Ectodermal cell (in vitro differentiated cells): ENCODE measurements around the gene CNKSR2.

Experiments
- H3K27ac ChIP-seq: 2 replicates; pipeline ENCODE4 v1.7.0; 2013; ENCODE audit warnings: mild to moderate bottlenecking, low read depth, low read length; ENCODE audit not compliant: insufficient read depth, poor library complexity, severe bottlenecking
- H3K27me3 ChIP-seq: 2 replicates; pipeline ENCODE4 v1.7.0; 2013; ENCODE audit warnings: mild to moderate bottlenecking, low read length; ENCODE audit not compliant: insufficient read depth, control insufficient read depth, poor library complexity, severe bottlenecking
- H3K36me3 ChIP-seq: one replicate; pipeline ENCODE4 v1.7.0; 2013; ENCODE audit warnings: low read length; ENCODE audit not compliant: control insufficient read depth, insufficient read depth
- H3K4me1 ChIP-seq: one replicate; pipeline ENCODE4 v1.7.0; 2013; ENCODE audit warnings: low read length; ENCODE audit not compliant: control insufficient read depth, insufficient read depth
- H3K4me3 ChIP-seq: 2 replicates; pipeline ENCODE4 v1.7.0; 2013; ENCODE audit warnings: low read depth, low read length, control low read depth; ENCODE audit not compliant: insufficient read depth
- H3K9me3 ChIP-seq: 2 replicates; pipeline ENCODE4 v1.7.0; 2013; ENCODE audit warnings: mild to moderate bottlenecking, low read length, moderate library complexity; ENCODE audit not compliant: control insufficient read depth
- WGBS, 2 experiments: methylation state at CpG; one replicate each; pipeline ENCODE4 v1.1.7; 2013; ENCODE audit warnings: missing lambda C conversion rate in 2 of 2; 5-methylcytosine and 5-hydroxymethylcytosine counted together

The CNKSR2 gene

GRCh38 chrX:21638311-21638710 lies 264.1 kb downstream of the CNKSR2 start:
- Histone ChIP-seq H3K4me3 (no peak overlapping the region), H3K27me3 (no peaks in the 10 kb centered on the region), H3K27ac (no peak overlapping the region), H3K36me3 (no peaks in the 10 kb centered on the region), H3K9me3 (no peaks in the 10 kb centered on the region), H3K4me1 (no peaks in the 10 kb centered on the region)
- WGBS, 2 experiments = no CpG with 5 or more reads among the region's 2 CpGs

- H3K4me1 ChIP-seq = no peaks in the 10 kb centered on the region
- WGBS, 2 experiments = 91 to 96% methylated on average over 2 to 3 of the region's 3 CpGs
- no peak overlapping the region for H3K27ac ChIP-seq
- no peaks in the 10 kb centered on the region for H3K9me3 ChIP-seq
- no peak overlapping the region for H3K4me3 ChIP-seq
- H3K27me3 ChIP-seq = no peaks in the 10 kb centered on the region
- no peaks in the 10 kb centered on the region for H3K36me3 ChIP-seq
Measured at GRCh38 chrX:21639775-21640174, 265.6 kb downstream of the CNKSR2 start.

- no peak overlapping the region for H3K27ac ChIP-seq
- no peak overlapping the region for H3K4me3 ChIP-seq
- H3K36me3 ChIP-seq = no peaks in the 10 kb centered on the region
- H3K9me3 ChIP-seq = no peaks in the 10 kb centered on the region
- H3K4me1 ChIP-seq = no peaks in the 10 kb centered on the region
- no peaks in the 10 kb centered on the region for H3K27me3 ChIP-seq
Measured at GRCh38 chrX:21645431-21645830, 271.2 kb downstream of the CNKSR2 start.

- Histone ChIP-seq H3K27me3 (no peaks in the 10 kb centered on the region), H3K4me3 (no peak overlapping the region), H3K27ac (no peak overlapping the region), H3K36me3 (no peaks in the 10 kb centered on the region), H3K4me1 (no peaks in the 10 kb centered on the region), H3K9me3 (no peaks in the 10 kb centered on the region)
- 100% methylated on average over 1 to 2 of the region's 3 CpGs for WGBS, 2 experiments
Measured at GRCh38 chrX:21645886-21646285, 271.7 kb downstream of the CNKSR2 start.

- no peak overlapping the region for H3K27ac ChIP-seq
- WGBS, 2 experiments = 96 to 97% methylated on average over 76 of the region's 76 CpGs
- no peaks in the 10 kb centered on the region for H3K36me3 ChIP-seq
- no peaks in the 10 kb centered on the region for H3K27me3 ChIP-seq
- H3K9me3 ChIP-seq = no peaks in the 10 kb centered on the region
- no peaks in the 10 kb centered on the region for H3K4me1 ChIP-seq
- no peak overlapping the region for H3K4me3 ChIP-seq
Measured at GRCh38 chrX:21655901-21656586, 281.8 kb downstream of the CNKSR2 start.

- H3K36me3 ChIP-seq = no peaks in the 10 kb centered on the region
- H3K4me1 ChIP-seq = no peaks in the 10 kb centered on the region
- H3K9me3 ChIP-seq = no peaks in the 10 kb centered on the region
- no peak overlapping the region for H3K27ac ChIP-seq
- WGBS, 2 experiments = 97% methylated on average over 60 to 61 of the region's 61 CpGs
- no peak overlapping the region for H3K4me3 ChIP-seq
- H3K27me3 ChIP-seq = no peaks in the 10 kb centered on the region
Measured at GRCh38 chrX:21656587-21657317, 282.5 kb downstream of the CNKSR2 start.

- Histone ChIP-seq H3K9me3 (no peaks in the 10 kb centered on the region), H3K4me3 (no peak overlapping the region)
- WGBS, 2 experiments = 93 to 95% methylated on average over 57 of the region's 57 CpGs
Measured at GRCh38 chrX:21657318-21658151, 283.3 kb downstream of the CNKSR2 start.

GRCh38 chrX:21658152-21658737 lies 284.0 kb downstream of the CNKSR2 start, which contains the start of gene KLHL34:
TSS of gene KLHL34 (minus strand) at chrX:21658330. CDS start at chrX:21657788, 542 bp downstream.
- no peak within 1 kb of the TSS for H3K27ac ChIP-seq
- H3K27me3 ChIP-seq = no peaks in the 10 kb centered on the region
- H3K36me3 ChIP-seq = no peaks in the 10 kb centered on the region
- peak within 1 kb of the TSS; percentile 29 for H3K4me3 ChIP-seq
- H3K4me1 ChIP-seq = no peaks in the 10 kb centered on the region
- no peaks in the 10 kb centered on the region for H3K9me3 ChIP-seq
- WGBS, 2 experiments = 34 to 41% methylated on average over 60 of the region's 60 CpGs

More at GRCh38 chrX:21657318-21658151, 283.3 kb downstream of the CNKSR2 start:
- no peaks in the 10 kb centered on the region for H3K27me3 ChIP-seq
- no peaks in the 10 kb centered on the region for H3K4me1 ChIP-seq
- no peak overlapping the region for H3K27ac ChIP-seq
- no peaks in the 10 kb centered on the region for H3K36me3 ChIP-seq

- H3K27me3 ChIP-seq = no peaks in the 10 kb centered on the region
- H3K4me1 ChIP-seq = no peaks in the 10 kb centered on the region
- H3K9me3 ChIP-seq = no peaks in the 10 kb centered on the region
- peak overlapping the region; percentile 29 for H3K4me3 ChIP-seq
- 27 to 41% methylated on average over 23 of the region's 23 CpGs for WGBS, 2 experiments
- H3K27ac ChIP-seq = no peak overlapping the region
- H3K36me3 ChIP-seq = no peaks in the 10 kb centered on the region
Measured at GRCh38 chrX:21658746-21659145, 284.5 kb downstream of the CNKSR2 start.
